Esophagus squamous epithelium (tissue), 4 donors: ENCODE measurements around the gene NPHP4.

Experiments
- CTCF ChIP-seq, 6 experiments: fragments of 450-650 bp in 4 of 6; fragments of 200-600 bp in 2 of 6; sonication (generic) in 2 of 6; IDR thresholded peaks; one replicate each; pipeline ENCODE4 v1.5.1; 2016 to 2019; ENCODE audit warnings: antibody characterized with exemption in 6 of 6, mild to moderate bottlenecking in 4 of 6, moderate library complexity in 4 of 6
- POLR2A ChIP-seq, 4 donors: fragments of 450-650 bp; IDR thresholded peaks; one replicate each; pipeline ENCODE4 v1.6.1; 2017; ENCODE audit warnings: antibody characterized with exemption in 4 of 4, mild to moderate bottlenecking in 4 of 4, moderate library complexity in 3 of 4

DNA sequence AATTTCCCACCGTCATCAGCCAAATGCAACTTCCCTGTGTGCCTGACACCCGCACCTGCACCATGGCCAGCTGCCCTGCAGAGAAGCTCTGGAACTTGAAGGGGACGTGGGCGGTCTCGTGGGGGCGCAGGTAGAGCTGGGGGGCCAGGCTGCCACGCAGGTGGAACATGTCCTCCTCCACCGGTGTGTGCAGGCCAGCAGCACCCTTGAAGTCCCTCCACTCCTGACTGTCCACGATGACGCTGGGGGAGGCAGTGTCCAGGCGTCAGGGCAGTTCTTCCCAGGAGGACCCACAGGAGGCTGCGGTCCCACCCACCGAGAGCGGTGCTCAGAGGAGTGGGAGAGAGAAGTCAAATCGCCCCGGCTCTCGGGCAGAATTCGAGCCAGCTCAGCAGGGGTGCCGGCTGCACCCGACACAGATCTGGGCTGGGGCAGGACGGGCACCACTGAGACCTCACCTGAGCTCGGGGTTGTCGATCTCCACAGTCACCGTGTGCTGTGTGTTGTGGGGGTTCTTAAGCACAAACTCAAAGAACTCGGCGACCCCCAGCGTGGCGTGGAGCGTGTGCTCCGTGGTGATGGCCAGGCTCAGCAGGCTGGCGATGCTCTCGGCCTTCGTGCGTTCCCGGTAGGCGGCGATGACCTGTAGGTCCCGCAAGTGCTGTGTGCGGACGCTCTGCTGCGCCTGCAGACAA lies 117.7 kb downstream of the NPHP4 start:
- TF ChIP-seq CTCF (IDR thresholded peaks at IDR 0.05) (no peak), POLR2A (IDR thresholded peaks at IDR 0.05) (no peak)
